HG02678 (cell line): Measurements from ENCODE around the gene LCAT.

Source experiments
- ATAC-seq: cut with Tn5 transposase; IDR thresholded peaks from one replicate; pipeline ENCODE4 v1.9.1; 2021; ENCODE audit warnings: mild to moderate bottlenecking, moderate library complexity; ENCODE audit not compliant: unreplicated experiment

LCAT gene

DNA sequence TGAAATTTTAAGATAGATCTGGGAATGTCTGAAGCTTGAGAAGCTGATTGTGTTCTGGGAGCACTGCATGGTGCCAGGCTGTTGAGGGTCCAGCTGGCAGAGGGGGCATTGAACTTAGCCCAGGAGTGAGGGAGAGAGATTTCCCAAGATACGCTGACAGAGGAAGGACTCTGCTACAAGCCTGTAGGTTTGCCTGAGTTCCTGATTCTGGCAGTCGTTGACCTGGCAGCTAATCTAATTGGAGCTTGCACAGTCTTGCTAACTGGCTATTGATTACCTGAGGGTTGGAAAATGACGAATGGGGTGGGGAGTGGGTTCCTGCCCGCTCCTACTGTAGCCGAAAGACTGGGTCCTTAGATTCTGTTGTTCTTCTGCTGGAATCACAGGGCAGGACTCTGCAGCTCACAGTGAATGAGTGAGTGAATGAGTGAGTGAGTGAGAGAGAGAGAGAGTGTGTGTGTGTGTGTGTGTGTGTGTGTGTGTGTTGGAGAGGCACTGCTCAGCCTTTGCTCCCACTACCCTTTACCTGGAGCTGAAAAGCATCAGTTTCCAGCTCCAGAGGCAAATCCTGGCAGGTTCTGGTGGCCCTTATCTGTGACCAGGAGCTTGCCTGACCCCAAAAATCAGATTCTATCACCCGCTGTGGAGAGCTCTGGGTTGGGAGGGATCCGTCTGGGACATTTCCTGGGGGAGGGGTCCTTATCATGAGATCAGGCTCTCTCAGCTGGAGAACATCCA, 29.0 kb downstream of the LCAT start:
- no peak for ATAC-seq

- ATAC-seq: no peak
Measured at GRCh38 chr16:67910158-67910557, 33.8 kb downstream of the LCAT start.

GRCh38 chr16:67909056-67909742, 34.7 kb downstream of the LCAT start:
- no peak for ATAC-seq

GRCh38 chr16:67907397-67908180, 36.3 kb downstream of the LCAT start:
- no peak for ATAC-seq

- ATAC-seq: no peak
Measured at GRCh38 chr16:67902831-67903230, 41.1 kb downstream of the LCAT start.

GRCh38 chr16:67901734-67902133, 42.2 kb downstream of the LCAT start:
- no peak for ATAC-seq

GRCh38 chr16:67897231-67897630, 46.7 kb downstream of the LCAT start:
- no peak for ATAC-seq

DNA sequence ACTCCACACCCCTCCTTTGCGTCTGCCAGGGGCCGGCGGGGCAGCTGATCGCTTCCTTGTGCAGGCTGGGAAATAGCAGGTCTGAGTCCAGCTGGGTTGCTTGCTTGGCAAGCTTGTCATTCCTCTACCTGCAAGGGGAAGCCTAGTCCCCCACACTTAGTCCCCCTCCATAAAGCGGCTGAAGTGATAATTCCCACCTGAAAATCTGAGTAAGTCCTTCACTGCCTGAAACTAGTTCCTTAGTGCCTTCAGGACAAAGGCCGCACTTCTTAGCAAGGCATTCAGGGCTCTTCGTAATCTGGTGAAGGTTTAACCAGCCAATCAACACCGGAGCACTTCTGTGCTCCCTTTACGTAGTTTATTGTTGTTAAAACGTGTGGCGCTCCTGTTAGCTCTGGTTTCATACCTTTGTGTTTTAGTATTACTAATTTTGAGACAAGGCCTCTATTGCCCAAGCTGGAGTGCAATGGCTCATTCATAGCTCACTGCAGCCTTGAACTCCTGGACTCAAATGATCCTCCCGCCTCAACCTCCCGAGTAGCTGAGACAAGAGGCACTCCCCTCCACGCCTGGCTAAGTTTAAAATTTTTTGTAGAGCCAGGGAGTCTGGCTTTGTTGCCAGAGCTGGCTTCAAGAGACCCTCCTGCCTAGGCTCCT, 50.0 kb downstream of the LCAT start:
- ATAC-seq: no peak

DNA sequence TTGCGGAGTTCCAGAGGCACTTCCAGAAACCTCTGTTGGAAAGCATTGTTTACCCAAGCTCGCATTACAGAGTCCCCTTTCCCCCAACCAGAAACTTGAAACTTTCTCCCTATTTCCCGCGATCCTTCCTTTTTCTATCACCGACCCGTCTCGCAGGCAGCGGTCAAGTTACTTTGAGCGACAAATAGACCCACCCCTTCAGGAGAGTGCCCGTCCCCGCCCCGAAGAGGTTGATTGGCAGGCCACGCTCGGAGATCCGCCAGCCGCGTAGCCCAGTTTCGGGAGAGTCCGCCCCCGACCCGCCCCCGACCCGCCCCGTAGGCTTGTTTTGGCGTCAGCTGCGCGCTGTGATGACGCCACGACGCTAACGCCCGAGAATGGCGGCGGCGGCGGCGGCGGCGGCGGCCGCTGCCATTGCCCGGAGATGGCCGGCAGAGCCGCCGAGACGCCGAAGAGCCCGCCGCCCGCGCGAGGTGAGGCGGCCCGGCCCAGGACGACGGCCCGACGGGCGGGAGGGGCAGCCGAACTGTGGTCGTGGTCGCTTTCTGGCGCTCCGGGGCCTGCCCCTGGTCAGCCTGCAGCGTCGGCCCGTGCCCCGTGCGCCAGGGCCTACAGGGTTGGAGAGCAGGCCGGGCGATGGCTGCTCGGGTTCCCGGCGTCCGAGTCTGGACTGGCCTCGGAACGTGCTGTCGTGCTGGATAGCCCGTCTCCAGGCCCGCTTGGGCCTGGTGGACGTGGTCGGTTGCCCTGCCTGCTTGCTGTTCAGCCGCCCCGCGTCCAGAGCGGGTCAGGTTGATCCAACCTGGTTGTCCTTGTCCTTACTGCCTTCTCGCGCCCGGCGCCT, 50.8 kb downstream of the LCAT start, which contains the start of gene PSKH1:
Gene PSKH1 (plus strand): TSS at position 356 of the 844 bp plus-strand sequence. CDS start 15,496 bp downstream, outside the sequence.
- peak; percentile 91 for ATAC-seq

DNA sequence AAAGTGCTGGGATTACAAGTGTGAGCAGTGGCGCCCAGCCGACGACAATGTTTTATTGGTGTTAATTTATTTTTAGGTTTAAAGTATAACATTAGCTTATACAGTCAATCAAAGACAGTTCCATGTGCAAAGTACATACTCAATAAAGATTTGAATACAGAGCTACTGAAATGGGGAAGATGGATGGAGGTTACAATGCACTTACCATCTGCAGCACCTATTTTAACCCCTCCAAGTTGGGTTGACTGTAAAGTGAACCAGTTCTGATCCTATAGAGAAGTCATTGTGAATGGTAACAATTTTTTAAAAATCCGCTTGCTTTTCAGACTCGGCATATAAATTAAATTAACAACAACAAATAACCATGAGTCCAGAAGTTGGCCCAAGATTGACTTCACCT, 51.5 kb downstream of the LCAT start:
- no peak for ATAC-seq
